ENCODE results near the gene CDH12.
"Not testable (repeated sequence)": the region's sequence is repeated elsewhere in the genome, so short reads cannot be mapped to it uniquely, and the experiment has no call there.

CDH12 gene

DNA sequence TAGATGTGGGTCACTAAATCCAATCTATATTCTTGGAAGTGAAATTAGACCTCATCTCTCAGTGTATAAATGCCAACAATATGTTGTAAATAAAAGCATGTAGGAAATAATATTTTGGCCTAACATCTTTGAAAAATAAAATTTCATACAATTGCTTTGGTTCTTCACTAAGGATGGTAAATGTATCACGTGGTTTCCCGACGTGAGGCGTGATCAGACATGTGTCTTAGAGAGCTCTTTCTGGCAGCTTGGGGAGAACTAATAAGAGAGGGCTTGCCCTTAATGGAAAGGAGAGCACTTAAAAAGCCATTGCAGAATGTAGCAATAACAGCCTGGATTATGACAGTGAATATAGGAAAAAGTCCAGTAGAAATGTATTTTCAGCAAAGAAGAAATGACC lies 602.6 kb downstream of the CDH12 start:
- no peak for DNase-seq

DNA sequence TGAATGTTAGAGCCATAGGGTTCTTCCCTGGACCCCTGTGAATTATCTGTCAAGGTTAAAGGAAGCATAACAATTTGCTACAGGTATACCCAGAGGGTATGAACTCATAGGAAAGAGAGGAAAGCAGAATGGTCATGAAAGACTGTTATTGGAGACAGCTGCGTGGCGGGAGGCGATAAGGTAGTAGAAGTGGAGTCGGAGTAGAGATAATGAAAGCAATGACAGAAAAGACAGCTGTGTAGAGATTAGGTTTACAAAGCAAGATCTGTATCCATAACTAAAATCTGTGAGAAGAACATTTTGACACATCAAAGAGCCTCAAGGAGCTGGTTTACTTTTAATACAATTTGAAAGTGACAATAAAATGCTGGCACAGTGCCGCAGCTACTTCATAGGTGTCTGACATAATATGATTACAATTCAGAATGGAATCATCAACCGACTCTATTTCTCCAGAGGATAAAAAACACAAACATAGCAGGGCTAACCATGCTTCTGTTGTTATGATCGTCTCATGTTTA lies 603.9 kb downstream of the CDH12 start:
- DNase-seq, result no peak

DNA sequence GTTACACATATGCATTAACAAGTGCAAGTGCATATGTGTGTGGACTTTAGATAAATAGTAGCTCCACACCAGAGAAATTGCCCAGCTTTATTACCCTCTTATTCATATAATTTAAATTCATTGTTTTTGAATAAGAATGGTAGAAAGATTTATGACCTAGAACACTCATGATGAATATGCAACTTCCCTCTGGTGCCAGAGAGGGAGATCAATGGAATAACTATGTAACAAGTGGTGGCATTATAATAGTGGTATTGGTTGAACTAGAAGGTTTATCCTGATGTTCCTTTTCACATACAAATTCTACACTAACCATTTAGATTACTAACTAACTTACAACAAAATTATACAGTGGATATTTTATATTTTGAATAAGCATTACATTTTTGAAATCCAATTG lies 607.4 kb downstream of the CDH12 start:
- DNase-seq, result no peak

DNA sequence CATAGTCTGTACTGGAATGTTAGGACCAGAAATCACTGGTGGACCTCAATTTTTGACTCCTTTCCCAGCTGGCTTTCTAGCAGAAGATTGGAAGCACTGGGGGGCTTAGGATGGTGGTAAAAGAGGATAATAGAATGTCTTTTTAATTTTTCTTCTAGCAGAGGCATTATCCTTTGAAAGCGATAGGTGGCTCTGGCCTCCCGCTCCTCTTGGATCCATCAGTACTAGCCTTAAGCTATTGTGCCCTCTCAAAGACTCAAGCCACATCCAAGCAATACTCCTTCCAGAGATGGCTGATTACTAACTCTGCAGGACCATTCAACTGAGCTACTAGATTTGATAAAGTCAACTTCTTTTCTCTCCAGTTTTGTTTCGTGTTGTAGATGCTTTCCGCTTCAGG lies 610.6 kb downstream of the CDH12 start:
- no peak for DNase-seq

DNA sequence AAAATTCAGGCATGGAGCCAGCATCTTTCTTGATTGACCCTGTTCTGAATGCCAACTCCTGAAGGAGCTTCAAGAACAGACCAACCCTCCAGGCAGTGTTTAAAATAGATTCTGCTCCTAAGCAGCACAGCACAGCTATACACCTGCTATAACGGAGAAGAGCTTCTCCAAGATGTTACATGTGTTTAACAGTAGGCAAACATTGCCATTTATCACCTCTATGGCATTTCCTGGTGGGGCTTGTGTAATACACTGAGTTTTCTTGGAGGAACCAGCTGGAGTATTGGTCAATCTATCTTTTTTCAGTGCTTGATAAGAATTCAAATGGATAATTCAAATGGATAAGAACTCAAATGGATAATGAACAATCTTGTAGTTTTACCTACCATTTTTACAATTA lies 615.1 kb downstream of the CDH12 start:
- no peak for DNase-seq

DNA sequence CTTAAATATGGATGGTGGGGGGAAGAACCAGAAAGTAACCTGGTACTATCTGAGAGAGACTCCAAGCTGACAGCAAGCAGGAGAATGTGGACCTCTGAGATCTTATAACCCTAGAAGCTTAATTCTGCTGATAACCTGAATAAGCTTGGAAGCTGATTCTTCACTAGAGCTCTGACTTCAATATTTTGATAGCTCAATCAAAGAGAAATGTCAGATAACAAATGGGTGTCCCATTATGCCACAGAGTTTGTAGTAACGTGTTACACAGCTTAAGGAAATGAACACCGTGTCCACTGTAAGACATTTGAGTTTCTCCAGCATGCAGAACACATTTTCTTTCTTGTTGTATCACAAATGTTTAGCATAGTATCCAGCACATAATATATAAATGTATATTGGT lies 626.7 kb downstream of the CDH12 start:
- no peak for DNase-seq

DNA sequence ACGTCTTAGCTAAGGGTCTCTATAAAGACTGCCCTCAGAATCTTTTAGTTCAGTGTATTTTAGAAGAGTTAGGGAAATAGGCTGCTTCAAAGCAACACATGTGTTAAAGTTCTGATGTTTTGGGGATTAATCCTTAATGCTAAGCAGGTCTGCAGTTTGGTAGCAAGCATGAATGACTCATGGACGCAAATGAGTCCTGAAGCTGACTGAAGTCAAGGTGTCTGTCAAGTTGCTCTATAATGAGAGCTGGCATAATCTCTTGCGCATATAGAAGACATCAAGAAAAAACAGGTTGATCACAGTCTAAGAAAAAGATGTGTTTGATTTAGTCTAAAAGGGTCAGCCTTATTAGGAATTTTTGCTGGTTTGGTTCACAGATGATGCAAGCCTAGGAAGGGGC lies 630.1 kb downstream of the CDH12 start:
- DNase-seq, result no peak

DNA sequence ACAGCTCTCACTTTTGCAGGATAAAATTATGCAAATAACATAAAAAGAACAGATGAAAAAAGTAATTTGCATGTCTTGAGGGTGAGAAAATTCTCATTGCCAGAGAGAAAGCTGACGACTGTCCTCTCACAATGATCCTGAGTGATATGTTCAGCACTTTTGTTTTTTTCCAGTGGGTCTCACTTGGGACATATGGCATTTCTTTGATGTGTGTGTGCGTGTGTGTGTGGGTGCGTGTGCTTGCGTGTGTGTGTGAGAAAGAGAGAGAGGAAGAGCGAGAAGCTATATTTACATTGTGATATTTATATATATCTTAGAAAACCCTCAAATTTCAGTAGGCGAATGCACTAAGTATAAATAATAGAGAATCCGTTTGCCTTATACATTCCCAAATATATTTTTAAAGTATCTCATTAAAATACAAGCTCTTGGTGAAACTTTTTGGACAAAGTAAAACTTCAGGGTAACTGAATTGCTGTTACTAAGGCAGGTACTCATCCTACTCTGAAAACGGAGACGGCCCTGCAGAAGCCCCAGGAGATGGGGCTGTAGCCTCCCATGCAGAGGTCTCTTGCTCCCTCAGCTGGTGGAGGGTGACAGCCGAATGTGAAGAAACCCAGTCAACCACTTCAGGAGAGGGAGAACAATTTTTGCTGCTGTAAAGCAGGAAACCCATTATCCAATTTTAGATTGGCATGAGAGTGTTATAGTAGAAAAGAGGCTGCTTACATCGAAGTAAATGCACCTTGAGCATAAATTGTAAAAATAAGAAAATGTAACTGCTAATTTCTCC lies 639.2 kb downstream of the CDH12 start:
- DNase-seq, result not testable (repeated sequence)

DNA sequence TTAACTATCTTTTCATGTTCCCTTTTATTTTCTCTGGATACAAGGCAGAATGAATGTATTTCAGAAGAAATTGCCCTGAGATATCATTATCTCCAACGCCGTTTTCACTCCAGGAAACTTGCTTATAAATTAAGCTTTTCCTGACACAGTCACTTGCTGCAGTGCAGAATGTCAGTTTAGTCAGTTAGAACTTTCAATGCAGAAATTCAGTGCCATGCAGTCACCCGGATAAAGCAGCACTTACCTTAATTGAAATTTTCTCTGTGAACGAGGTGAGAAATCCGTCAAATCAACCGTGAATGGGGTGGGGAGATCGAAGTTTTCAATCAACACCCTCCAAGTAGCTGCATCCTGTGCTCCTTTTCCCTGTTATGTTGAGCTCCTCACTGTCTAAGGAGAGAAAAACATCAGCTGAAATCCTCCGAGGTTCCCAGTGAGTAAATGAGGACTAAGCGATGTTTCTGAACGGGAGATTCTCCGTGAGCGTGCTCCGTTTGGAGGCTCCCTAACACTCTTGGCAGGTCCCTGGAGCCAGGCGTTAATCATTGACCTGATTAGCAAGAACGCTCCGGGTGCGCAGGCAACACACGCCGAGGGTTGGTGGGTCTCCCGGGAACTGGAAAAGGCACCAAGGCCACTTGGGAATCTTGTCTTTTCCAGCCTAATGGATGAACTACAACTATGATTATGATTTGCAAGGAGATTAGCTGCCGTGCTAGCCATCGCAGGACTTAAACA lies 640.7 kb downstream of the CDH12 start:
- DNase-seq, result not testable (repeated sequence)

DNA sequence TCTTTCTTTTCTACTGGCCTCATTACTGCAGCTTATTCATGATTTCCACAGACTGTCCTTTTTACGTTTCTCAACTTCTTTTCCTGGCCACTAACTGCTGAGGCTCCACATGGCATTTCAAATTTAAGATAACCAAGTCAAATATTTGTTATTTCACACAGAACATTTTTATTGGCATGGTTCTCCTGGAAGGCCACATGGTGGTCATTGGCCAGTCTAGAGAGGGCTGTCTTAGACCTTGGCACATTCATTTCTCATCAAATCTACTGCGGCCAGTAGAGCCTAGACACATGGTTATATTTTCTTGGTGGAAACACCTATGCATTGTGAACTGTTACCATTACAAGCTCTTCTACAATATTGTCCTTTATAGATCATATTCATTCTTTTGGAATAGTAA lies 644.7 kb downstream of the CDH12 start:
- not testable (repeated sequence) for DNase-seq

DNA sequence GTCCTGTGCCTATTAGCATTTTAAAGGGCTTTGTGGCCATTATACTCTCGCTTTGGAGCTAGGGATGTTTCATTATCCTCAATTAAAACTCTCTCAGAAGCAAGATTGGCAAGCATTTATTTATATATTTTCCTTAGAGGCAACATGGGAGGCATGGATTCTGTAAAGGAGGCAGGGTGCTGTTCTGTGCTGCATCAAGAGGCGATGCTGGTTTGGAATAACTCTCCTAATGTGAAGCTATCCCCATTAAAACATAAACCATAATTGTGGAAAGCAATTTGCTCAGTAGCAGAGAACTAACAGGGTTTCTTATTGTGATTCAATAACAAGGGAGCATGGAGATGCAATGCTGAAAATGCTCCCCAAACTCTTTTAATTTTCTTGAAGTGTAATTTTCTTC lies 664.5 kb downstream of the CDH12 start:
- DNase-seq, result not testable (repeated sequence)

DNA sequence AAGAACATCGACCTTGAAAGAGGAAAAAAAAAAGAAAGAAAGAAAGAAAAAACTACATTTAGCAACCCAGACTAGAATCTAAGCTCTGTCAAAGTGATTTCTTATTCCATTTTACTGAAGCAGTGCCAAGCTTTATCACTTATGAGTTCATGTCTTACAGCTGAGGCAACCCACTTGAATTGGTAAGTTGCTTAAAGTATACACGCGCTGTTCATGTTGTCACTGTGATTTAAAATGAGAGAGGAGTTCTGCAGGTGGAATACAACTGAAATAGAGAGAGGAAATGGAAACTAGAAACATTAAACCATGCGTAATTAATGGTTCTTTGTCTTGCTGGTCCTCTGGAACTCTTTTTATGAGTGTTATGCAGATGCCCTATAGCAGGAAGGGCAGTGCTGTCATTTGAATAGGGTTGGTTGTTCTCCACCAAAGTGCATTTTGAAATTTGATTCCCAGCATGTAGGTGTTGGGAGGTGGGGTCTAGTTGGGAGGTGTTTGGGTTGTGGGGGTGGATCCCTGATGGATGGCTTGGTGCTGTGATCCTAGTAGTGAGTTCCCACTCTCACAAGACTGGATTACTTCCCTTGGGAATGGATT lies 665.4 kb downstream of the CDH12 start:
- DNase-seq, result not testable (repeated sequence)

DNA sequence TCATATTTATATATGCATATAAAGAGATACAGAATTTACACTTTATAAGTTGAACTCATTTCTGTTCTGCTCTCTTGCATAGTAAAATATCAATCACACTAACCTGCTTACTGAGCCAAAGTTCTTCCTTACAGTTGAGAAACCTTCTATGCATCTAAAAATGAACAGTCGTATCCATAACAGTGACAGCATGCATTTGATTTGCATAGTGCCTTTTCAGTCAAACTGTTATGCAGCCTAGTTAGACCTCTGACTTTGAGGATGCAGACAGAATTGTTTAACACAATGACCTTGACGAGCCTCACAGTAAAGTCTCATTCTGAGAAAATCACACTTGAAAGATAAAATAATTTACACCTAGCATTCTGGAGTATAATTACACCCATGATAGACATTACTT lies 683.9 kb downstream of the CDH12 start:
- not testable (repeated sequence) for DNase-seq

DNA sequence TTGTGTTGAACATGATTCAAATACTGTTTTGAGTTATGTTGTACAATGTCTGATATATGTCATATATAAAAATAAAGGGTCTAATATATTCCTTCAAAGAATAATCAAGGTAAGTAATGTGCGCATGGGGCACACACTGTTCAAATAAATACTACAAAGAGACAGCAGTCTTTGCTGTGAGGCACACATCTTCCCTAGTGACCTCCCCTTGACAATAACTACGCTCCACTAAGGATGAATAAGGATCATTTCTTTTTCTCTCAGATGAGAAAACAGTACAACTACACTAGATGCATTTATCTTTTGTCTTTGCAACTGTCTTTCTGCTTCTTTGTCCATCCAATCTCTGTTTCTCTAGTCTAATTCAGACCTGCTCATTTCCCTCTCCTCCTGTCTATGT lies 684.4 kb downstream of the CDH12 start:
- not testable (repeated sequence) for DNase-seq

DNA sequence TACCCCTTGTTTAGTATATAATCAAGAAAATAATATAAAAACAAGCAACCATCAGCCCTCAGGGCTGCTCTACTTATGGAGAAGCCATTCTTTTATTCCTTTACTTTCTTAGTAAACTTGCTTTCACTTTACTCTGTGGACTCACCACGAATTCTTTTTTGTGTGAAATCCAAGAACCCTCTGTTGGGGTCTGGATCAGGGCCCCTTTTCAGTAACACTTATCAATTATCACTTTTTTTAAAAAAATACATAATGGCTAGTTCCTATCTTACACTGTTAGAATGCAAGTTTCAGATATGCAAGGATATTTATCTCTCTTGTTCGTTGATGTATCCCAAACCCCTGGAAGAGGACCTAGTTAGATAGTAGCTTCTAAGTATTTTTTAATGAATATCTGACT lies 687.2 kb downstream of the CDH12 start:
- DNase-seq, result not testable (repeated sequence)

DNA sequence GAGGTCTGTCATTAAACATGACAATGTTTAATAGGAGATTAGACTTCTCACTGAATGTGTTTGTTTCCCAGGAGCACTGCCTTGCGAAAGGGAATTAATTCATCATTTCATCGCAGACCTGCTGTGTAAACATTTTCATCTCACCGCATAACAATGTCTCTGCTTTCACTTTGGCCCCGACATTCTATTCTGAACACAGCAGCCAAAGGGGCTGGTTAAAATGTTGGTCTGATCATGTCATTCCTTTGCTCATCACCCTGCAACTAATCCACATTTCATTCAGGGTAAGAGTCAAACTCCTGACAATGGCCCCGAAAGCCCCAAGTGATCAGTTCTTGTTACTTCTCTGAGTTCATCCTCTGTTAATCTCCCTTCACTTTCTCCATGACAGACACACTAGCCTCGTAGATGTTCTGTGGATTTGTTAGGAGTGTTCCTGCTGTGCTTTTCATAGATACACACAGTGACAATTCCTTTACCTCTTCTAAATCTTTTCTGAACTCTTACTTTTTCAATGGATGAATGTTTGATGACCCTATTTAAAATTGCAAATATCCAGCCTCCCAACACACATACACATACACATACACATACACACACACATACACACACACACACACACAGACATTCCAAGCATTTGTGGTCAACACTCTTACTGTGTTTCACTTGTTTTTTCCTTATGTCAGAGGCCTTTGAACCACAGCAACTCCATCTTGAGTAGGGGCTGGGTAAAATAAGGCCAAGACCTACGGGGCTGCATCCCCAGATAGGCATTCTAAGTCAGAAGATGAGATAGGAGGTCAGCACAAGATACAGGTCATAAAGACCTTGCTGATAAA lies 688.0 kb downstream of the CDH12 start:
- not testable (repeated sequence) for DNase-seq

DNA sequence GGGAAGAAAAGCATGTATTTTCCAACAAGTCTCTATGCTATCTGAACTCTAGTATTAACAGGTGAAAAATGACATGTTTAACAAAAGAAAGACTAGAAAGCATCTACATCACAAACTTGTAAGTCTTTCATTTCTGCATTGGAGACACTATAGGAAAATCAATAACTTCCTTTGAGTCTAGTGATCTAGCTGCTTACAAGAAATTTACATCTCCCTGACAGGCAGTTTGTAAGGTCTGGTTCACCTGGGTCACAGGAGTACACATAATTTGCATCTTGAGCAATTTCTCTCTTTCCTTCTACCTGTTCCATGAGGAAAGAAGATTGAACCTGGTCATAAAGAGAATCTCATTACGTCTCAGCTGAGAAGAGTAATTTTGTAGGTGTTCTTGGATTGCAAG lies 696.2 kb downstream of the CDH12 start:
- DNase-seq, result not testable (repeated sequence)

DNA sequence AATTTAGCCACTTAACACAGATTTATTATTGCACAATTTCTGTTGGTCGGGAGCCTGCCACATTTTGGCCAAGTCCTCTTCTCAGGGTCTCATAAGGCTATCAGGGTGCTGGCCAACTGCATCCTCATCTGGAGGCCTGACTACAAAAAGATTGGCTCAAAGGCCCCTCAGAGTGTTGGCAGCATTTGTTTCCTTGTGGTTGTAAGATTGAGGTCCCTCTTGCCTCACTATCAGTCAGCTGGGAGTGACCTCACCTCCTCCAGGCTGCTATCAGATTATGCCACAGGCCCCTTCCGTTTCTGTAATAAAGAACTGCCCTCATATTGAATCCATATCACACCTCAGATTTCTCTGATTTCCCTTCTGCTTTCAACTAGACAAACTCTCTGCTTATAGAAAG lies 698.4 kb downstream of the CDH12 start:
- DNase-seq, result not testable (repeated sequence)

DNA sequence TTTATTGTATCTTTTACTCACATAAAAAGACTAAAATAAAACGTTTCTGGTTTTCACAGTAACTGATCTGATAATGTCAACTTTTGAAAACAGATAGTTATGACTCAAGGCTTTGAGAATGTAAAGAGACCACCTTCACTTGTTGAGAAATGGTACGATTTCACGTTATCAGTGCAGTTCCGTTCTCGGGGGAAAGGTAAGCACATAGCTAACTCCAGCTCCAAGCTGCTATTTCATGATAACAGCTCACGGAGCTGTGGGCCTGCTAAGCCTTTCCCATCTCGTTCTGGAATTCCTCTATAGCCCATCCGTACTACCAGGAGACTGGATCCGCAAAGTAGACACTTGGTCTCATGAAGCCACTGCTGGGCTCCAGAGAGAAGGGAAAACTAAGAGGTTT lies 701.3 kb downstream of the CDH12 start:
- DNase-seq, result not testable (repeated sequence)

DNA sequence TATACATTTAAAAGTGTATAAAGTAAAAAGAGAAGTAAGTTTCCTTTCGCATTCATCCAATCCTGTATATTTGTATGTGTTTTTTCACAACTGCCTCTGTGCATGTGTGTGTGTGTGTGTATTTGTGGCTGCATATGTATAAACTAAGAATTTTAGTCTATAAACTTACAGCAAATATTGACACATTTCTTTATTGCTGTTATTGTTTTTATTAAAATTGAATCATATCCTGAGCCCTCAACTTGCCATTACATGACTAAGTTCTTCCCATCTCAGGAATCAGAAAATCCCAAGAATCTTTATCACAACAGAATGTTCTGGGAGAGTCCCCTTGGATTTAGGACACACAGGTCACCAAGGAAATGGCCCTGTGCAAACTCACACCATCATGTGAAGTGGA lies 712.7 kb downstream of the CDH12 start:
- not testable (repeated sequence) for DNase-seq

DNA sequence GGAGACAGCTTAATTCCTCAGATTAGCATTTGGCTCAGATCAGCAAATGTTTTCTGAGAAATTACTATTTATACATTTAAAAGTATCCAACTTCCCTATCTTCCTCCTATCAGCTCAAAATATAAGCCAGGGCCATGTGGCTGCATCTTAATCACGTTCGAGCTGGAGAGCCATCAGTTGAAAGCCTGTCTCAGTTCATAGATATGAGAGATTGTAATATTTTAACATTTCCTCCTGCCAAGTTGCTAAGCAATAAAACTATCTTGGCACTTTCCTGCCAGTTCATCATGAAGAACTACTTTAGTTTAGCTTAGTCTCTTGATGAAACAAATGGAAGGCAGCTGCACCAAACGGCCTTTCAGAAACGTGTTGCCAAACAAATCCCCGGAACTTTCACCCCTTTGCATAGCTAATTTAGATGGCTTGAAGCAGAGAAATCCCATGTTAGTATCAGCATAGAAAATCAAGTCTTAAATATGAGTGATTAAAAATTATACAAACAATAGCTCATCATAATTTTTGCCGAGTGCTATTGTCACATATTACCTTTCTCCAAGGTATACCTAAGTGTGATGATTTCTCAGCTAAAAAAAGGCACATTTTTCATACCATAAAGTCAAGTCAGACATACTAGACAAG lies 713.4 kb downstream of the CDH12 start:
- DNase-seq, result not testable (repeated sequence)

DNA sequence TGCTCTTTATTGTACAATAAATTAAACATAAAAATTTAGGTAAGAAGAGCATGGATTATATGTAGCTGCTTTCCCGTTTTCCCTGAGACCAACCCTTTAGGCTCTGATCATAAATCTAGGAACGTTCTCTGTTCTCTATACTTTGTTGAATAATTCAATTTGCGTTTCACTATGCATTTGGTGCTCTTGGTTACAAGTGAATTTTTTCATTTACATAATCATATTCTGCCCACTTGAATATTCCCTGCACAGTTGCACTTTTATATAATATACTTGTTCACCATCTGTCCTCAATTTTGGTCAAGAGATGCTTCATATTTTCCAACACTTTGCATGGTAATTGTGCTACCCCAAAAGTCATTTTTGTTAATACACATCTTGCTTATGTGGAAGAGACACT lies 741.8 kb downstream of the CDH12 start:
- no peak for DNase-seq
